ENCODE measurements around the gene RNF227. TPM values are rescaled to one million over a fixed set of nuclear protein-coding genes. Genes with fewer than 3 reads are reported as not detected.

Gene RNF227
- total and polyA plus RNA-seq, 7 donors = 0.69 to 4.5 (median 3.6) TPM

- no peak overlapping the region for H3K27ac ChIP-seq
- no peaks in the 10 kb centered on the region for H3K27me3 ChIP-seq
- H3K4me1 ChIP-seq = peaks cover 0 to 24% (median 22%) of the 10 kb centered on the region in 4 donors
- H3K36me3 ChIP-seq = peaks cover 0 to 18% (median 0%) of the 10 kb centered on the region in 4 donors
- TF ChIP-seq CTCF (IDR thresholded peaks at IDR 0.05) = no peak
- TF ChIP-seq POLR2A (IDR thresholded peaks at IDR 0.05) = no peak
- TF ChIP-seq EP300 (IDR thresholded peaks at IDR 0.05) = no peak
- TF ChIP-seq POLR2AphosphoS5 (IDR thresholded peaks at IDR 0.05) = no peak
- intact Hi-C loops (cut with DNase I) = no loop called here
- no peak overlapping the region for H3K4me3 ChIP-seq
- no peak for DNase-seq
- WGBS, 2 donors = 87 to 88% methylated on average over 7 of the region's 7 CpGs
- H3K9me3 ChIP-seq = no peaks in the 10 kb centered on the region
These were observed 37.9 kb downstream of the RNF227 start for GRCh38 chr17:7878234-7878633.

GRCh38 chr17:7875804-7876370 is 40.2 kb downstream of the RNF227 start:
- Histone ChIP-seq H3K27me3 (no peaks in the 10 kb centered on the region), H3K27ac (no peak overlapping the region), H3K4me3 (no peak overlapping the region), H3K4me1 (peaks cover 0 to 9% (median 0%) of the 10 kb centered on the region in 4 donors), H3K36me3 (peaks cover 0 to 16% (median 0%) of the 10 kb centered on the region in 4 donors), H3K9me3 (no peaks in the 10 kb centered on the region)
- TF ChIP-seq POLR2AphosphoS5 (IDR thresholded peaks at IDR 0.05) = no peak
- no peak for TF ChIP-seq POLR2A (IDR thresholded peaks at IDR 0.05)
- no peak for TF ChIP-seq CTCF (IDR thresholded peaks at IDR 0.05)
- no peak for TF ChIP-seq EP300 (IDR thresholded peaks at IDR 0.05)
- intact Hi-C loops (cut with DNase I) = no loop called here
- WGBS, 2 donors = 80 to 91% methylated on average over 2 of the region's 2 CpGs
- DNase-seq = no peak

GRCh38 chr17:7873051-7873450 is 43.0 kb downstream of the RNF227 start:
- Histone ChIP-seq H3K27ac (no peak overlapping the region), H3K36me3 (peaks cover 0 to 7% (median 0%) of the 10 kb centered on the region in 4 donors), H3K4me3 (no peak overlapping the region), H3K9me3 (no peaks in the 10 kb centered on the region), H3K4me1 (no peaks in the 10 kb centered on the region), H3K27me3 (no peaks in the 10 kb centered on the region)
- DNase-seq = no peak
- 79 to 80% methylated on average over 4 of the region's 4 CpGs for WGBS, 2 donors
- no peak for TF ChIP-seq POLR2AphosphoS5 (IDR thresholded peaks at IDR 0.05)
- no peak for TF ChIP-seq EP300 (IDR thresholded peaks at IDR 0.05)
- TF ChIP-seq CTCF (IDR thresholded peaks at IDR 0.05) = no peak
- TF ChIP-seq POLR2A (IDR thresholded peaks at IDR 0.05) = no peak
- intact Hi-C loops (cut with DNase I) = loop anchor here (5.0 kb wide), 1 partner anchor 239 kb away; no protein-coding TSS in a partner anchor

- 40 to 41% methylated on average over 5 of the region's 5 CpGs for WGBS, 2 donors
- H3K9me3 ChIP-seq = no peaks in the 10 kb centered on the region
- DNase-seq = no peak
- no peaks in the 10 kb centered on the region for H3K27me3 ChIP-seq
- H3K4me3 ChIP-seq = no peak overlapping the region
- H3K27ac ChIP-seq = no peak overlapping the region
- TF ChIP-seq CTCF (IDR thresholded peaks at IDR 0.05) (no peak), POLR2AphosphoS5 (IDR thresholded peaks at IDR 0.05) (no peak), POLR2A (IDR thresholded peaks at IDR 0.05) (no peak), EP300 (IDR thresholded peaks at IDR 0.05) (no peak)
- H3K36me3 ChIP-seq = no peaks in the 10 kb centered on the region
- intact Hi-C loops (cut with DNase I) = no loop called here
- peaks cover 0 to 4% (median 0%) of the 10 kb centered on the region in 4 donors for H3K4me1 ChIP-seq
These were observed 48.2 kb downstream of the RNF227 start for GRCh38 chr17:7867881-7868329.

Data from sigmoid colon (tissue), 7 donors.